SK-N-SH (cell line): Measurements from ENCODE around the gene CLIC4. TPM values are rescaled to one million over a fixed set of nuclear protein-coding genes. Genes with fewer than 3 reads are reported as not detected.
A peak's percentile ranks its signal among the peaks of the same experiment; 100 is the strongest.
"Not testable (repeated sequence)": the region's sequence is repeated elsewhere in the genome, so short reads cannot be mapped to it uniquely, and the experiment has no call there.

Experiments
- CTCF ChIA-PET: fragments of 300-600, 350-600 bp; formaldehyde crosslinking; extraction: SDS; loops from one replicate; lab custom pipeline; 2021; lab: Yijun Ruan, JAX
- POLR2A ChIA-PET: fragments of 350-600 bp; sonication (Branson Sonifier 250); formaldehyde crosslinking; extraction: SDS; loops from one replicate; lab custom pipeline; 2020; ENCODE audit warnings: antibody characterized with exemption, inconsistent platforms; lab: Yijun Ruan, JAX
- DNase-seq: peaks from one replicate; pipeline ENCODE4 v3.0.0; 2012
- H2AFZ ChIP-seq: fragments of 200-600 bp; sonication (generic); 2 replicates; pipeline ENCODE4 v1.8.1; 2016; ENCODE audit warnings: antibody characterized with exemption, mild to moderate bottlenecking, low read depth
- H3F3A ChIP-seq: fragments of 200-600 bp; sonication (generic); replicated peaks from 2 replicates; pipeline ENCODE3; 2016; ENCODE audit warnings: antibody characterized with exemption, mild to moderate bottlenecking; ENCODE audit not compliant: insufficient read depth
- H3K27ac ChIP-seq, 2 experiments: fragments of 200-500 bp in 1 of 2; fragments of 200-600 bp in 1 of 2; sonication (Bioruptor generic) in 1 of 2; sonication (generic), shearing (Covaris generic) in 1 of 2; 2 replicates each; pipeline versions ENCODE4 v1.5.1 to v1.6.1; 2014 to 2016; ENCODE audit warnings: low read depth in 2 of 2, inconsistent platforms in 1 of 2, low read length in 1 of 2, mild to moderate bottlenecking in 1 of 2, mixed read lengths in 1 of 2
- H3K27me3 ChIP-seq: fragments of 200-600 bp; sonication (generic), shearing (Covaris generic); 2 replicates; pipeline ENCODE4 v1.6.1; 2016; ENCODE audit warnings: mixed run types; ENCODE audit not compliant: insufficient read depth
- H3K36me3 ChIP-seq, 2 experiments: fragments of 200-500 bp in 1 of 2; fragments of 200-600 bp in 1 of 2; sonication (Bioruptor generic) in 1 of 2; sonication (generic) in 1 of 2; replicated peaks in 1 of 2; 2 replicates each; pipeline versions ENCODE3 to v1.5.1; 2014 to 2016; ENCODE audit warnings: low read length in 1 of 2, mild to moderate bottlenecking in 1 of 2; ENCODE audit not compliant: insufficient read depth in 2 of 2, control insufficient read depth in 1 of 2
- H3K4me1 ChIP-seq, 2 experiments: fragments of 200-500 bp in 1 of 2; fragments of 200-600 bp in 1 of 2; sonication (Bioruptor generic) in 1 of 2; sonication (generic), shearing (Covaris generic) in 1 of 2; 2 replicates each; pipeline versions ENCODE4 v1.5.1 to v1.6.1; 2014 to 2016; ENCODE audit warnings: low read depth in 1 of 2, low read length in 1 of 2, mixed run types in 1 of 2; ENCODE audit not compliant: insufficient read depth in 2 of 2, control insufficient read depth in 1 of 2
- H3K4me2 ChIP-seq: fragments of 200-600 bp; sonication (generic), shearing (Covaris generic); 2 replicates; pipeline ENCODE4 v1.6.1; 2017; ENCODE audit warnings: mixed run types
- H3K4me3 ChIP-seq, 2 experiments: fragments of 200-500 bp in 1 of 2; fragments of 200-600 bp in 1 of 2; sonication (Bioruptor generic) in 1 of 2; sonication (generic), shearing (Covaris generic) in 1 of 2; 2 replicates each; pipeline versions ENCODE4 v1.5.1 to v1.8.1; 2014 to 2016; ENCODE audit warnings: low read depth in 2 of 2, inconsistent platforms in 1 of 2, low read length in 1 of 2, mild to moderate bottlenecking in 1 of 2, mixed read lengths in 1 of 2, moderate library complexity in 1 of 2
- H3K79me2 ChIP-seq: fragments of 200-600 bp; sonication (generic); 2 replicates; pipeline ENCODE4 v1.8.1; 2017; ENCODE audit warnings: mild to moderate bottlenecking; ENCODE audit not compliant: insufficient read depth
- H3K9ac ChIP-seq: fragments of 200-600 bp; sonication (generic); 2 replicates; pipeline ENCODE4 v1.6.1; 2017; ENCODE audit warnings: mixed run types
- H3K9me2 ChIP-seq: fragments of 200-600 bp; sonication (generic); 2 replicates; pipeline ENCODE4 v1.6.1; 2017; ENCODE audit warnings: mixed run types
- H3K9me3 ChIP-seq: fragments of 200-600 bp; sonication (generic); 2 replicates; pipeline ENCODE4 v1.6.1; 2017; ENCODE audit warnings: mixed run types, mild to moderate bottlenecking, moderate library complexity
- H4K20me1 ChIP-seq: fragments of 200-600 bp; sonication (generic); 2 replicates; pipeline ENCODE4 v1.6.1; 2017; ENCODE audit warnings: mild to moderate bottlenecking, mixed run types; ENCODE audit not compliant: insufficient read depth
- EZH2phosphoT487 ChIP-seq: fragments of 200-600 bp; sonication (generic); IDR thresholded peaks from 2 replicates; pipeline ENCODE4 v1.6.1; 2017; ENCODE audit warnings: low read depth, mixed run types, mild to moderate bottlenecking, antibody characterized with exemption, moderate library complexity, borderline replicate concordance
- FOSL2 ChIP-seq: IDR thresholded peaks from 2 replicates; pipeline ENCODE4 v1.4.0; 2012; ENCODE audit warnings: low read depth, mild to moderate bottlenecking, moderate library complexity, borderline replicate concordance
- FOXJ3 ChIP-seq: sonication (generic); formaldehyde crosslinking; IDR thresholded peaks from 2 replicates; pipeline ENCODE4 v1.5.1; 2020; ENCODE audit warnings: mild to moderate bottlenecking, missing genetic modification reagents
- JUND ChIP-seq: IDR thresholded peaks from 2 replicates; pipeline ENCODE4 v1.4.0; 2012
- MXI1 ChIP-seq: IDR thresholded peaks from 2 replicates; pipeline ENCODE4 v1.6.1; 2012; ENCODE audit warnings: mild to moderate bottlenecking, low read depth, low read length, improper control_type of control experiment
- ZBTB33 ChIP-seq: IDR thresholded peaks from 2 replicates; pipeline ENCODE4 v1.4.0; 2012; ENCODE audit warnings: low read depth, borderline replicate concordance
- WGBS: methylation state at CpG from one replicate; pipeline ENCODE4 v1.1.6; 2017; ENCODE audit warnings: low lambda C conversion rate; 5-methylcytosine and 5-hydroxymethylcytosine counted together
- polyA plus RNA-seq, 3 experiments: library from polyadenylated mRNA; depleted of rRNA; stranded (reverse); fragments of >200 nt; gene quantifications; 2 replicates each; pipeline ENCODE4 v1.2.3, GENCODE V29; 2012

CLIC4 gene
- polyA plus RNA-seq, 1 of the 3 experiments (the other 2 are of a cell fraction), result 66.4 TPM

GRCh38 chr1:24888971-24889676, 143.9 kb downstream of the CLIC4 start:
- no peaks in the 10 kb centered on the region for H4K20me1 ChIP-seq
- H2AFZ ChIP-seq, result no peak overlapping the region
- H3K4me2 ChIP-seq, result no peak overlapping the region
- H3K36me3 ChIP-seq, result no peaks in the 10 kb centered on the region
- no peak for DNase-seq
- TF ChIP-seq FOSL2, result 0 out of 2 replicates have a peak, but pooled peaks have one; percentile 18
- no peak for TF ChIP-seq FOXJ3
- no peak for TF ChIP-seq JUND
- no peak for TF ChIP-seq EZH2phosphoT487
- TF ChIP-seq, all 33 proteins: peak for 1
- Histone ChIP-seq H3K9me3 (no peaks in the 10 kb centered on the region), H3K4me3 (no peak overlapping the region), H3K27ac (no peak overlapping the region), H3K4me1 (no peaks in the 10 kb centered on the region), H3K9me2 (no peaks in the 10 kb centered on the region), H3K27me3 (no peaks in the 10 kb centered on the region), H3K79me2 (no peaks in the 10 kb centered on the region), H3F3A (no peaks in the 10 kb centered on the region), H3K9ac (no peak overlapping the region)
- ChIA-PET POLR2A (no interaction called here), CTCF (interaction anchor here (5.1 kb wide), 1 partner anchor 8 kb away, joined by 31 read pairs; no protein-coding TSS in a partner anchor)
- 24% methylated on average over 4 of the region's 4 CpGs for WGBS

DNA sequence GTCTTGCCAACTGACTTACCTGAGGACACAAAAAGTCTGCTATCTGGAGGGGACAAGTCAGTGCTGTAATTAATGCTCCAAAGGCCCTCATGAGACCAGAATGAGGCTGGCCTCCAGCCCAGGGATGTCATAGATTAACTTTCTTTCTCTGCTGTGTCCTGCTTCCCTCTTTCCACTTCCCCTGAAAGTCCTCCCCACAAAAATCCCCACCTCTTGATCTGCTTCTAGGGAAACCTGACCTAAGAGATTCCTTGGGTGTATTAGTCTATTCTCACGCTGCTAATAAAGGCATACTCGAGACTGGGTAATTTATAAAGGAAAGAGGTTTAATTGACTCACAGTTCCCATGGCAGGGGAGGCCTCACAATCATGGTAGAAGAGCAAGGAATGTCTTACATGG, 145.6 kb downstream of the CLIC4 start:
- ChIA-PET CTCF (interaction anchor here (0.6 to 1.5 kb wide), 2 partner anchors 37 to 43 kb away, joined by 3 to 4 read pairs; no protein-coding TSS in a partner anchor), POLR2A (no interaction called here)
- Histone ChIP-seq H3F3A (no peaks in the 10 kb centered on the region), H3K9me2 (no peaks in the 10 kb centered on the region), H3K4me2 (no peak overlapping the region), H2AFZ (no peak overlapping the region), H3K4me3 (no peak overlapping the region), H3K9me3 (no peaks in the 10 kb centered on the region), H4K20me1 (no peaks in the 10 kb centered on the region), H3K9ac (no peak overlapping the region)
- DNase-seq, result no peak
- TF ChIP-seq ZBTB33, result no peak
- no peak for TF ChIP-seq MXI1
- TF ChIP-seq, all 33 proteins: peak for 0
- Histone ChIP-seq H3K4me1 (no peaks in the 10 kb centered on the region), H3K36me3 (no peaks in the 10 kb centered on the region), H3K79me2 (no peaks in the 10 kb centered on the region), H3K27me3 (no peaks in the 10 kb centered on the region), H3K27ac (no peak overlapping the region)
- 29% methylated on average over 2 of the region's 2 CpGs for WGBS

GRCh38 chr1:24891367-24891766, 146.1 kb downstream of the CLIC4 start:
- H2AFZ ChIP-seq, H3K4me2 ChIP-seq, H3K36me3 ChIP-seq, H3F3A ChIP-seq, H3K27ac ChIP-seq, POLR2A ChIA-PET, H4K20me1 ChIP-seq, H3K9me3 ChIP-seq, H3K79me2 ChIP-seq, H3K9ac ChIP-seq, DNase-seq, H3K4me3 ChIP-seq, H3K4me1 ChIP-seq, H3K9me2 ChIP-seq, H3K27me3 ChIP-seq: not testable (repeated sequence)
- CTCF ChIA-PET, result interaction anchor here (0.6 to 1.5 kb wide), 2 partner anchors 37 to 44 kb away, joined by 3 to 4 read pairs; no protein-coding TSS in a partner anchor
- 8% methylated on average over 1 of the region's 1 CpG for WGBS
